Neural cell (in vitro differentiated cells): Measurements from ENCODE around the gene TRIM8.

ENCODE experiments used
- EP300 ChIP-seq: fragments of 450-650 bp; conservative IDR thresholded peaks from 2 replicates; pipeline ENCODE4 v1.6.1; 2014; ENCODE audit warnings: antibody characterized with exemption, mild to moderate bottlenecking, moderate library complexity; ENCODE audit not compliant: poor library complexity, severe bottlenecking
- EZH2 ChIP-seq: fragments of 200-600, 300-800 bp; shearing (Covaris generic), sonication (generic); IDR thresholded peaks from 2 replicates; pipeline ENCODE4 v1.6.1; 2014; ENCODE audit warnings: antibody characterized with exemption, low read length, borderline replicate concordance, mild to moderate bottlenecking; ENCODE audit not compliant: insufficient read depth, poor library complexity, severe bottlenecking
- MXI1 ChIP-seq: fragments of 450-650 bp; conservative IDR thresholded peaks from 2 replicates; pipeline ENCODE4 v1.6.1; 2014; ENCODE audit warnings: antibody characterized with exemption, mild to moderate bottlenecking; ENCODE audit not compliant: poor library complexity, severe bottlenecking
- POLR2AphosphoS5 ChIP-seq: IDR thresholded peaks from 2 replicates; pipeline ENCODE4 v1.6.1; 2012
- RAD21 ChIP-seq: fragments of 450-650 bp; conservative IDR thresholded peaks from 2 replicates; pipeline ENCODE4 v1.6.1; 2014; ENCODE audit warnings: antibody characterized with exemption, mild to moderate bottlenecking, moderate library complexity
- TF ChIP-seq, protein P1 (sequence below): fragments of 450-650 bp; IDR thresholded peaks from 2 replicates; pipeline ENCODE4 v1.5.1; 2014; ENCODE audit warnings: antibody characterized with exemption, mild to moderate bottlenecking, moderate library complexity; ENCODE audit not compliant: poor library complexity, severe bottlenecking

DNA sequence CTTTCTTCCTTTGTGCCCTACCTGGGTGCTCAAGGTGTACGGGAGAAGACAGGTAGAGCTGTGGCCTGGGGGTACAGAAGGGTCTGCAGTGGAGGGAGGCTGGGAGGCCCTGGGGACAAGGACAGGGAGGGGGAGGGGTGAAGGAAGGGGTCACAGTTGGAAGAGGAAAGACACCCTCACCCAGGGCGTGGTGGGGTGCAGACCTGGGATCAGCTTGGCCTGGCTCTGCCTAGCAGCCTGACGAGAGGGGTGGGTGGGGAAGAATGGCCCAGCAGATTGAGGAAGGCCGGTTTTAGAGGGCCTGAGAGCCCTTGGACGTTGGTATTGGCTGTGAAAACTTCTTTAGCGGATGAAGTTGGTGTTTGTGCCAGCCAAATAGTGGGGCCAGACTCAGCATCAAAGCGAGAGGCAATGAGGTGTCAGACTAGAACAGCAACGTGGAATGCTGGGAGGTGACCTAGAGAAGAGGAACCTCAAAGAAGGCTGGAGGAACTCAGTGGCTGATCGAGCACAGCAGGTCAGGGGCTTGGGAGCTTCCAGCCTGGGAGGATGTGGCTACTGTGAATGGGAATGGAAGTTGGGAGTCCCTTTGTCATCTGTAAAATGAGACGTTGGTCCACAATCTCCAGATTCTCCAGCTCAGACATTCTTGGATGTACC is 18.1 kb upstream of the TRIM8 start:
- TF ChIP-seq, protein P1, sequence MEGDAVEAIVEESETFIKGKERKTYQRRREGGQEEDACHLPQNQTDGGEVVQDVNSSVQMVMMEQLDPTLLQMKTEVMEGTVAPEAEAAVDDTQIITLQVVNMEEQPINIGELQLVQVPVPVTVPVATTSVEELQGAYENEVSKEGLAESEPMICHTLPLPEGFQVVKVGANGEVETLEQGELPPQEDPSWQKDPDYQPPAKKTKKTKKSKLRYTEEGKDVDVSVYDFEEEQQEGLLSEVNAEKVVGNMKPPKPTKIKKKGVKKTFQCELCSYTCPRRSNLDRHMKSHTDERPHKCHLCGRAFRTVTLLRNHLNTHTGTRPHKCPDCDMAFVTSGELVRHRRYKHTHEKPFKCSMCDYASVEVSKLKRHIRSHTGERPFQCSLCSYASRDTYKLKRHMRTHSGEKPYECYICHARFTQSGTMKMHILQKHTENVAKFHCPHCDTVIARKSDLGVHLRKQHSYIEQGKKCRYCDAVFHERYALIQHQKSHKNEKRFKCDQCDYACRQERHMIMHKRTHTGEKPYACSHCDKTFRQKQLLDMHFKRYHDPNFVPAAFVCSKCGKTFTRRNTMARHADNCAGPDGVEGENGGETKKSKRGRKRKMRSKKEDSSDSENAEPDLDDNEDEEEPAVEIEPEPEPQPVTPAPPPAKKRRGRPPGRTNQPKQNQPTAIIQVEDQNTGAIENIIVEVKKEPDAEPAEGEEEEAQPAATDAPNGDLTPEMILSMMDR: no peak
- TF ChIP-seq EZH2 (no peak), RAD21 (no peak), EP300 (no peak), MXI1 (no peak), POLR2AphosphoS5 (no peak)
